ENCODE measurements around the gene MRFAP1L1. TPM values are rescaled to one million over a fixed set of nuclear protein-coding genes. Genes with fewer than 3 reads are reported as not detected.
A peak's percentile ranks its signal among the peaks of the same experiment; 100 is the strongest.
"Not testable (repeated sequence)": the region's sequence is repeated elsewhere in the genome, so short reads cannot be mapped to it uniquely, and the experiment has no call there.

Gene MRFAP1L1
- polyA plus RNA-seq, 4 donors: 114 to 156 (median 123) TPM

DNA sequence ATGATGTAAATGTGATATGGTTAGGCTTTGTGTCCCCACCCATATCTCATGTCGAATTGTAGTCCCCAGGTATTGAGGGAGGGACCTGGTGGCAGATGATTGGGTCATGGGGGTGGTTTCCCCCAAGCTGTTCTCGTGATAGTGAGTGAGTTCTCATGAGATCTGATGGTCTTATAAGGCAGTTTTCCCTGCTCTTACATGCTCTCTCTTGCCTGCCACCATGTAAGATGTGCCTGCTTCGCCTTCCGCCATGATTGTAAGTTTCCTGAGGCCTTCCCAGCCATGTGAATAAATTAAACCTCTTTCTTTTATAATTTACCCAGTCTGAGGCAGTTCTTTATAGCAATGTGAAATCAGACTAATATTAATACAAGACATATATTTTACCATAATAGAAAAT, 30.3 kb upstream of the MRFAP1L1 start:
- no peak for DNase-seq (ENCODE audit: low read depth in 4 of 4, low spot score in 2 of 4)

DNA sequence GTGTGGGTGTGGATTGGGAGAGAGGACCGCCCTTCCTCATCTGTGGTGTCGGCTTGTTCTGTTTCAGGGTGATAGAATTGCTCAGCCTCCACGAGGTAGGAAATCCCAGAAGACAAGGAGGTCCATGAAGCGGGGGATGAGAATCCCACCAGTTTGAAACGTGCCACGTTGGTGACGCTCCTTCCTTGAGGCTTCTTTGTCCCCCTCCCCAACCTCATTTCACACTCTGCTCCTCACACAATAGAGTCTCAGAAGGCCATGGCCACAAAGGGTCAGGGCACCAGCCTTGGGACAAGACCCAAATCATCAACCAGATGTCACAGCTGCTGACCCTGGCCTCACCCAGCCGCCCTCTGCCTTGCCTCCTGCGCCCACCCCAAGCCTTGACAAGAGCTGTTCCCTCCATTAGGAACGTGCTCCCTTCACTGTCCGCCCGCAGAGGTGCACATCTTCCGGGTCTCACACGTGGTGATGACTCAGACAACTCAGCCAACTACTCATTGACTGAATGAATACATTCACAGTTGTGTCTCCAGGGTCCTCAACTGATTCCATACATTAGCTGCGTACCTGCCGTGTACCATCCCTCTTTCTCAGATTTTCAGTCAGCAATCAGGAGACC, 24.6 kb upstream of the MRFAP1L1 start:
- no peak for DNase-seq (ENCODE audit: low read depth in 4 of 4, low spot score in 2 of 4)

DNA sequence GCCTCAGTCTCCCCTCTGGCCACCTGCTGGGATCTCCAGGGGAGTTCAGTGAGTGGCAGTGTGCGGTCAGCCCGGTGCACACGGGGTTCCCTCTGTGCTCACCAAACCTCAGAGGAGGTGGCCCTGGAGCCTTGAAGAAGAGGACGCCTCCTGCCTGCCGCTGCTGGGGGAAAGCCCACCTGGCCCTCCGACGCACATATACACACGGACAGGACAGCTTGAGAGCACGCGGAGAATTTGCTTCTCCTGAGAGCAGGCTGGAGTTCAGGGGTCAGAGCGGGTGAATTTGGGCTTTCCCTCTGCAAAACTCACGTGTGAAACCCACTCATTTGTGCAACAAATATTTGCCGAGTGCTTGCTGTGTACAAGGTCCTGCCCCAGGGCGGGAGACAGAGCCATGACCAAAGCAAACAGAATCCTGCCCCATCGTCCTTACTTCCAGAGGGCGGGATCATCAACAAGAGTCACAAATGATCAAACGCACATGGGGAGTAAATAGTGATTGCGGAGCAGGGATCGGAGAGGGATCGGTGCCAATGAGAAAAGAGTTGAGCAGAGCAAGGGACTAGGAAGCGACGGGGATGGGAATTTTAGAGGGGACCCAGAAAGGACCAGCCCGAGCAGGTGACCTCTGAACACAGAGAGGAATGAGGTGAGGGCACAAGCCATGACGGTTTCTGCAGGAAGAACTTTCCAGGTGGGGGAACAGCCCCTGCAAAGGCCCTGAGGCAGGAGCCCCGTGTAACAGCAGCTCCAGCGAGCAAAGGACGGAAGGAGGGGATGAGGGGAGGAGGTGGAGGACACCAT, 23.9 kb upstream of the MRFAP1L1 start:
- DNase-seq (ENCODE audit: low read depth in 4 of 4, low spot score in 2 of 4): no peak

DNA sequence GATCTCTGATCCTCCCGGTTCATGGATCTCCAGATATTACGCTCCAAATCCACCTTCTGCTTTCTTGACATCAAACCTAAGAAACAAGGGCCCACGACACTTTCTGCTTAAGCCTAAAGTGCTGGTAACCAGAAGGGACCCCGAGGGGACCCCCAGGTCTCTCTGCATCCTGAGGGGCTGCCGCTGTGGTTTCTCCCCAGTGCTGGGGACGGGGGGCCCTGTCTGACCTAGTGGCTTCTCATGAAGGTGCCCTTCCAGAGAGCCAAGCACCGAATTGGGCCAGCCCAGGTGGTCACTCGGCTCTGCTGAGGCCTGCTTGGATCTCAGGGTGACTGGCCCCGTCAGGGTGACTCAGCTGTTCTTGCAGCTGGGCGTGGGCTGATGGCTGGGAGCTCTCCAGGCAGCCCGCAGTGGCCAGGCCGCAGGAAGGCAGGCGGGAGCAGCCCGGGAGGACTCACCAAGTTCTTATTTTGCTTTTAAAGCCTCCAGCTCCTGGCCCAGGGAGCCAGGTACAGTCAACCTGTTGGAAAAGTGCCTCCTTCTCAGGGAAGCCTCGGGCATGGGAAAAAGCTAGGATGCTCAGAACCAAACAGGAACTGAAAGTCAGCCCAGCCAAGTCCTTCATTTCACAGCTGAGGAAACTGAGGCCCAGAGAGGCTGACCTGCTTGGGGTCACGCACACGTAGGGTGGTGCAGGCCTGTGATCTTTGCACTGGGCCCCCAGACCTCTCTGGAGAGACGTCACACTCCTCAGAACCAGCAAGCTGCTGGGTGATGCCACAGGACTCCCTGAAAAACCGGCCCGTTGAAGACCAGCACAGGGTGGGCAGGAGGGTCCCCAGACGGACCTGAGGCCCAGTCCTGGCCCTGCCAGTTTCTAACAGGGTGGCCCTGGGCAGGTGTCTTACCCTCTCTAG, 23.0 kb upstream of the MRFAP1L1 start:
- no peak for DNase-seq (ENCODE audit: low read depth in 4 of 4, low spot score in 2 of 4)

DNA sequence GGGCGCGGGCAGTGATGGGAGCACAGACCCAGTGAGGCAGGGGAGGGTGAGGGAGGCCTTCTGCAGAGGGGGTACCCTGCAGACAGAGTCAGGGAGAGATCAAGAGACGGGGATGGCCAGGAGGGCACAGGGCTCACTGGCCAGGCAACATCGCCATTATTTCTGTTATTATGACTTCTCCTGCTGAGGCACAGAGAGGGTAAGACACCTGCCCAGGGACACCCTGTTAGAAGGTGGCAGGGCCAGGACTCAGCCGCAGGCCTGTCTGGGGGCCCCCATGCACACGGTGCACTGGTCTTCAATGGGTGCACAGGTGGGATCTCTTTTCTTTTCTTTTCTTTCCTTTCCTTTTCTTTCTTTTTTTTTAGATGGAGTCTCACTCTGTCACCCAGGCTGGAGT, 22.1 kb upstream of the MRFAP1L1 start:
- DNase-seq (ENCODE audit: low read depth in 4 of 4, low spot score in 2 of 4): no peak

DNA sequence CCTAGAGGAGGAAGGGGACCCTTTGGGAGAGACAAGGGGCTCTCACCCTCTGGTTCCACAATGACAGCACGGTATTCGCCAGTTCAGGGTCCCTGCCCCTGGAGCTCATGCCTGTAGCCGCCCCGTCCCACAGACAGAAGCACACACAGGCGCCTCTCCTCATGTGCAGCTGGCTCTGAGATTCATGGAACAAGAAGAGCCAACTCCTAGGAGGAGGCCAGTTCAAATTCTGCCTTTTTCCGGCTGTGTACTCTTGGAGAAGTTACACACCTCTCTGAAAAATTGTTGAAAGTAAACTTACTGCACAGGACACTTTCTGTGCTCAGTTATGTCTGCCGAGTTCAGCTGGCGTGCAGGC, 21.6 kb upstream of the MRFAP1L1 start:
- no peak for DNase-seq (ENCODE audit: low read depth in 4 of 4, low spot score in 2 of 4)

DNA sequence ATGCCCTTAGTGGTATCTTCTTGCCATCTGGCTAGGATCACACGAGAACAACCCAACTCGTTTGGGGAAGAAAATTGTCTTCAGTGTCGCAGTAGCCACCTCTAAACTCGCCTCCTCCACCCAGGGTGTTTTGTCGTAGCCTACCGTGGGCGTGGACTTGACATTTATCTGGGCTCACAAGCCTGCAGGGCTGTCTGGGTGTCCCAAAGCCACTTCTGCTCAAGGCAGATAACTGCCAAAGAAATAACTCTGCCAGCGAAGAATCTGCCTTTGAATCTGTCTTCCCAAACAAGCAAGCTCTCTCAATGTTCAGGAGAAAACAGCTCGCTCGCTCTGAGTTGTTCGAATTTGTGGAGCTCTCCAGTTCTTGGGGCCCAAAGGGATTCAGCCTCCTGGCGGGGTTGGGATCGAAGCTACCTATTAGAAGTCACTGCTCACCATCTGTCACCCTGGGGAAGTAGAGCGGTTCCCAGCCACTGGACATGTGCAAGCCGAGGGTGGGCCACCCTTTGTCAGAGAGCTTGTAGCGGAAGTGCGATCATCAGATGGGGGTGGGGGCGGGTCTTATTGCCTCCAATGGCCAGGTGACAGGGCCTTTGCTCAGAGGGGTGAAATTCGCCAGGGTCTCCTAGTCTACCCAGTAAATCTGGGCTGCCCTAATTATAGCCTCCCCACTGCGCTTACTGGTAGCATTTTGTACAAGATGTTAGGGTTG, 21.1 kb upstream of the MRFAP1L1 start:
- no peak for DNase-seq (ENCODE audit: low read depth in 4 of 4, low spot score in 2 of 4)

DNA sequence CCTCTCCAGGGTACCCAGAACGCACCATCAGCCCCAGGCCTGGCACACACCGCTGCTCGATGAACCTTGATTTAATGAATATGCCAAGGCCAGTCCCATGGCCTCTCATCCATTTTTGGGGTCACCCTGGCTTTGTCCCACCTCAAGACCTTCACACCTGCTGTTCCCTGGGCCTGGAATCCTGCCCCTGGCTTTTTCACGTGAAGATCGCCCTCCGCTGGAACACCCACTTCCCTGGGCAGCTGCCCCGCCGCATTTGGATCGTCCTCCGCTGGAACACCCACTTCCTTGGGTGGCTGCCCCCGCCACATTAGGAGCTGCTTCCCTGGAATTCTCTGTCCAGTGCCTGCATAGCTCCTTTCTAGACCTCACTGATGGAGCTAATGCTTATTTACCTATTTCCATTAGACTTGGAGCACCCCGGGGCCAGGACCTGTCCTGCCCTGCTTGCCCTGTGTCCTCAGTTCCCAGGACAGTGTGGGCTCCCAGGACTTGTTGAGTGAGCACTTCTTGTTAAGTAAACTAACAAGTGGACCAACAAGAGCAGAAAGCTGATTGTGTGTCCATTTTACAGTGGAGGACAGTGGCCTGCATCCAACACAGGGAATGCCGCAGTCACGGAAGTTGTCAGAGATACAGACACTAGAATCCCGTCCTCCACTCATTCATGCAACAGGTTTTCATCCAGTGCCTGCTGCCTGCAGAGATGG, 18.8 kb upstream of the MRFAP1L1 start:
- no peak for DNase-seq (ENCODE audit: low read depth in 4 of 4, low spot score in 2 of 4)

DNA sequence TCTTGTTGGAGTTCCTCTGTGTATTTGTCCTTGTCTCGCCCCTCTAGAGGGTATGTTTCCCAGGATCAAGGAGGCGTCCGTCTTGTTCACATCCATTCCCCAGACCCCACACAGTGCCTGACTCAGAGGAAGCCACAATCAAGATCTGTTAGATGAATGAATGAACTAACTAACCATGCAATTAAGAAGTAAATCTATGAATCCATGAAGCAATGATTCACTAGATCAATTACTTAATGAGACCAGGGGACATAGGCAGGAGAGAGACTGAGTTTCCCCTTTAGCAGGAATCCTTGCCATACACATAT, 18.2 kb upstream of the MRFAP1L1 start:
- DNase-seq (ENCODE audit: low read depth in 4 of 4, low spot score in 2 of 4): no peak

DNA sequence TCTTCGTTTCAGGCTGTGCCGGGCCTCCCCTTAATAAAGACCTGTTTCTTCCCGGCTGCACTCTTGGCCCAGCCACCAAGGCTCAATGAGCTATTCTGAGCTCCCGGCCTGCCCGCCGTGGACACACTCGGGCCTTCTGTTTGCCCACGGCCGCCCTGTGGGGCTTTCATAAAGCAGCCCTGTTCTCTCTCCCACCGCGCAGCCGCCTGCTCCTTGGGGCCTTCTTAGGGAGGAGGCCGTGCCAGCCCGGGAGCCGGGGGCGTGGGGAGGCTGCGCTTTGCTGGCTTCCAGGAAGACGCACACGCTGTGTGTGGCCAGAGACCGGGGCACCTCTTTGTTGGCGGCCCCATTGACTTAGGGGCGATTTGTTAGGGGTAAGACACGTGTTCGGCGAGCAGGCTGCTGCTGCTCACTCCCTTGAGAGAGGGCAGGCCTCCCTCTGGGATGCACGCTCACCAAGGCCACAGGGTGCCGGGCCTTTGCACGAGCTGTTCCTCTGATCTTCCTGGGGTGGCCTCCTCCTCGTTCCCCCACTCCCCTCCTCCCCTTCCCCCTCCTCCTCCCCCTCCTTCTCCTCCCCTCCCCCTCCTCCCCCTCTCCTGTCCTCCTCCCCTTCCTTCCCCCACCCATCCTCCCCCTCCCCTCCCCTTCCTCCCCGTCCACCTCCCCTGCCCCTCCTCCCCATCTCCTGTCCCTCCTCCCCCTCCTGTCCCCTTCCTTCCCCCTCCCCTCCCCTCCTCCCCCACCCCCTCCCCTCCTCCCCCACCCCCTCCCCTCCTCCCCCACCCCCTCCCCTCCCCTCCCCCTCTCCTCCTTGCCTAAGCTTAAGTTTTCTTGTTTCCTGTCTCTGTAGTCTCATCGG, 17.6 kb upstream of the MRFAP1L1 start:
- no peak for DNase-seq (ENCODE audit: low read depth in 4 of 4, low spot score in 2 of 4)

DNA sequence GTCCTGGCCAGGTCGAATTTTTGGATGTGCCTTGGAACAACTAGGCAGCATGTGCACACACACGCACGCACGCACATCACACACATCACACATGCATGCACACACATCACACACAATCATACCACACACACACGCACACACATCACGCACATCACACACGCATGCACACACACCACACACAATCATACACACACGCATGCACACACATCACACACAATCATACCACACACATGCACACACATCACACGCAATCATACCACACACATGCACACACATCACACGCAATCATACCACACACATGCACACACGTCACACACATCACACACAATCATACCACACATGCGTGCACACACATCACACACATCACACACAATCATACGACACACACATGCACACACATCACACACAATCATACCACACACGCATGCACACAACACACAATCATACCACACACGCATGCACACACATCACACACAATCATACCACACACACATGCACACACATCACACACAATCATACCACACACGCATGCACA, 15.8 kb upstream of the MRFAP1L1 start:
- DNase-seq (ENCODE audit: low read depth in 4 of 4, low spot score in 2 of 4): not testable (repeated sequence)

DNA sequence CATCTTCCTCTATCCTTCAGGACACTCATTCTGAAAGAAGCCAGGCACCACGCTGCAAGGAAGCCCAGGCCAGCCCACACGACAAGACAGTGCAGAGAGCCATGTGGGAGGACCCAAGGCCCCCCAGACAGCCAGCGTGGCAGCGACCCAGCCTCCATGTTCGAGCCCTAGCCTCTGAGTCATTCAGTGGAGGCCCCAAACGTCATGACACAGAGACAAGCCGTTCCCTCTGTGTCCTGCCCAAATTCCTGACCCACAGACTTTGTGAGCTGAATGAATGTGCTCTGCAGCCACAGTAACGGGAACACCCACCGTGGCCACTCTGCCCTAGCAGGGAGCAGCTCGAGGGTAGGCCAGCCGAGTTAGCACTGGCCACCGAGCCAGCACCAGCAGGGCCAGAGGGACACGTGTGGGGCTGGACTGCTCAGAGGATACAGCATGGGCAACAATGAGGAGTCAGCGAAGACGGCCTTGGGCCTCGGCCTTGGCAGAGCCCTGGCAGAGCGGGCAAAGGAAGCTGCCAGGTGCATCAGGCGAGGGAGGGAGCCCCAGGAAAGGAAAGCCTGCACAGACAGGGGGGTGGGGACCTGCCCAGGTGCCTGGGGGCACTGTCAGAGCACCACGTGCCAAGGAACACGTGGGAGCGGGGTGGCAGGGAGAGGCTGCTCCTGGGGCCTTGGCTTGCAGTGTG, 14.9 kb upstream of the MRFAP1L1 start:
- DNase-seq (ENCODE audit: low read depth in 4 of 4, low spot score in 2 of 4): no peak

DNA sequence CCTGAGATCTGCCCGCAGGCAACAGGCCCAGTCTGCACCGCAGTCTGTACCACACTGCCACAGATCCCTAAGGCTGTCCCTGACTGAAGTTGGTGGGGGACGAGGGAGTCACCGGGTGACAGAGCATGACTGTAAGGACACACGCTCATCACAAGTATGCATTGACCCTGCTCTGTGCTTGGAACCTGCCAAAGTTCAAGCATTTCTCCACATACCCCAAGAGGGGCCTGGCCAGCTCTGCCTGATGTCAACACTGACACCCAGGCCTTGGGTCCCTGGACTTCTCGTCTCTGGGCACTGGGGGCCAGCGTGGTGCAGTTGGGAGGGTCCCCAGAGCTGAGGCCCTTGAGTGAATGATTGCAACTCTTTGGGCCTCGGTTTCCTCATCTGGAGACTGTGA, 14.2 kb upstream of the MRFAP1L1 start:
- DNase-seq (ENCODE audit: low read depth in 4 of 4, low spot score in 2 of 4): no peak

DNA sequence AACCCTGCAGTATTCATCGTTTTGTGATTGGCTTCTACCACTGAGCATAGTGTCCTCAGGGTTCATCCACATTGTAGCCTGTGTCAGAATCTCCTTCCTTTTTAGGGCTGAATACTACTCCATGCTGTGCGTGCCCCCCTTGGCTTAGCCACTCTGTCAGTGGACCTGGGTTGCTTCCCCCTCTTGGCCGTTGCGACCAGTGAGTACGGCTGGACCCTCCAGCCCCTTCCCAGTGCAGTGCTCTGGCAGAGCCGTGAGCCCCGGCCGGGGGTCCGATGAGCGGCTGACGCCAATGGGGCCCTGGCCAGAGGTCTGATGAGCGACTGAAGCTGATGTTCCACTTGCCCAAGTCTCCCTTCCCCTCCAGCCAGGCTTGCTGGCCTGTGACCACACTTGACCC, 13.2 kb upstream of the MRFAP1L1 start:
- DNase-seq (ENCODE audit: low read depth in 4 of 4, low spot score in 2 of 4): no peak

DNA sequence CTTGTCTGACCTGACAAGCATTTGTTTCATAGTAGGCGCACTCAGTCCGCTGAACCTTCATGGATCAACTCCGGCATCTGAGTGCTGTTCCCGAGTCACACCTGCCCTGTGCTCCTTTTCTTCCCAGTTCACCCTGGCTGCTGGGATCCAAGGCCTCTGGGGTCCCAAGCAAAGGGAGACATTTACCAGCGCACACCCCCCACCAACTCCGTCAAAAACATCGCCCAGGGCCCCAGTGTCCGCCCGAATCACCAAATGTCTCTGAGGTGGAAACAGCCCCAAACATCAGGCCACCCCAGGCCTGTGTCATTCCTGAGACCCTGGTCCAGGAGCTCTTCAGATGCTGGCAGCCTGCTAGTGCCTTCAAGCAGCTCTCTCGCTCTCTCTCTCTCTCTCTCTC, 11.5 kb upstream of the MRFAP1L1 start:
- DNase-seq (ENCODE audit: low read depth in 4 of 4, low spot score in 2 of 4): no peak

DNA sequence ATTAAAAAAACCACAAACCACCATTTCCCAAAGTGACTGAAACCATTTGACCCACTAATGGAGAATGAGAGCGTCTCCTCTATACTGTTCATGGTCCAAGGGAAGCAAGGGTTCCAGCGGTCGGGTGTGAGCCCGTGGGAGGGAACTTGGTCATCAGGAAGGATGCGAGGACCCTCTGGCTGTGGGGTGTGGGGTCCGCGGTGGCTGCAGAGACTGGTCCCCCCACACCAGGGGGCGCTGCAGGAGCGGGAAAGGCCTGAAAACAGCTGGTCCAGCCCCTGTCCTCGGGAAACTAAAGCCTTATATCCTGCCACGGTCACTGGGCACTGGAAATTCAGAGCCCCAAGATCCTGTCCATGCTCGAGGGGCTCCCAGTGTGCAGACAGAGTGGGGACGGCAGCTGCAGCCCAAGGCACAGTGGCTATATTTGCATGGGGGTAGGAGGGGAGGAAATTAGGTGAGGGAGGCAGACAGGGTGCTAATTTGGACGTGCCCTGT, 10.6 kb upstream of the MRFAP1L1 start:
- DNase-seq (ENCODE audit: low read depth in 4 of 4, low spot score in 2 of 4): peak in 2 of 4 donors; percentile 65 to 75

DNA sequence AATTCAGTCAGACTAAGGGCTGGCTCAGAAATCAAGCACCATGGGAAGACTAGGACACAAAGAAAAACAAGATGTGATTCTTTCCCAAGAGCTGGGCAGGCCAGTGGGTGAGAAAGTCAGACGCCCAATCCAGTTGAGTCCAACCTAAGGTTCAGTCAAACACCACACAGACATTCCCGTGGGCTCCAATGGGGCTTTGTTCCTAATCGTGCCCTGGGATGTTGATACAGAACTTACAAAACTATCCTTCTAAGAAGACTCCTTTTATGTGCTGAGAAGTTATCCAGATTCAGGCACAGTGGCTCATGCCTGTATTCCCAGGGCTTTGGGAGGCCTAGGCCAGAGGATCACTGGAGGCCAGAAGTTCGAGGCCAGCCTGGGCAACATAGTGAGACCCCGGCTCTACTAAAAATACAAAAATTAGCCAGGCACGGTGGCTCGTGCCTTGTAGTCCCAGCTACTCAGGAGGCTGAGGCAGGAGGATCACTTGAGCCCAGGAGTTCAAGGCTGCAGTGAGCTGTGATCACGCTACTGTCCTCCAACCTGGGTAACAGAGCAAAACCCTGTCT, 10.0 kb upstream of the MRFAP1L1 start:
- DNase-seq (ENCODE audit: low read depth in 4 of 4, low spot score in 2 of 4): no peak
